ENCODE measurements around the gene FFAR1. TPM values are rescaled to one million over a fixed set of nuclear protein-coding genes. Genes with fewer than 3 reads are reported as not detected.
"Not testable (repeated sequence)": the region's sequence is repeated elsewhere in the genome, so short reads cannot be mapped to it uniquely, and the experiment has no call there.

The FFAR1 gene
- total RNA-seq, 1 experiment from 2014 or later, result not detected

- H3K9me3 Mint-ChIP-seq (ENCODE audit: unreplicated experiment), result peaks cover 35% of the 10 kb centered on the region
These were observed 28.0 kb downstream of the FFAR1 start for GRCh38 chr19:35375505-35376307.

GRCh38 chr19:35377656-35378055, 30.0 kb downstream of the FFAR1 start:
- H3K36me3 Mint-ChIP-seq (ENCODE audit: insufficient read depth, unreplicated experiment), result peaks cover 17% of the 10 kb centered on the region

More at GRCh38 chr19:35375505-35376307, 28.0 kb downstream of the FFAR1 start:
- H3K36me3 ChIP-seq (ENCODE audit: control insufficient read depth, insufficient read depth, low read length), result no peaks in the 10 kb centered on the region
- peaks cover 4% of the 10 kb centered on the region for H3K27me3 Mint-ChIP-seq (ENCODE audit: insufficient read depth, unreplicated experiment)
- H3K4me1 ChIP-seq, result peaks cover 11% of the 10 kb centered on the region
- TF ChIP-seq CTCF (IDR thresholded peaks at IDR 0.05; ENCODE audit: insufficient read depth in 1 of 2, low read depth in 1 of 2, low read length in 1 of 2, severe bottlenecking in 1 of 2, unreplicated experiment in 1 of 2), result no peak
- intact Hi-C loops (cut with micrococcal nuclease; ENCODE audit: unreplicated experiment), result no loop called here
- H3K27me3 ChIP-seq (replicated peaks; ENCODE audit: control insufficient read depth, insufficient read depth, low read length), result no peaks in the 10 kb centered on the region
- H3K4me3 Mint-ChIP-seq (ENCODE audit: unreplicated experiment), result no peak overlapping the region
- ChIA-PET POLR2A (interaction anchor here (0.5 kb wide), 1 partner anchor 122 kb away, joined by 3 read pairs; no protein-coding TSS in a partner anchor), CTCF (no interaction called here)
- BruUV-seq (replicated peaks), result no TSS peak
- DNase-seq, result no peak
- peaks cover 18% of the 10 kb centered on the region for H3K4me1 Mint-ChIP-seq (ENCODE audit: low read depth, unreplicated experiment)
- no peak overlapping the region for H3K27ac Mint-ChIP-seq (ENCODE audit: unreplicated experiment)
- H3K9me3 ChIP-seq, result no peaks in the 10 kb centered on the region; the same call in 1 of the 2 replicates
- H3K4me3 ChIP-seq (ENCODE audit: low read depth, low read length), result no peak overlapping the region
- peaks cover 17% of the 10 kb centered on the region for H3K36me3 Mint-ChIP-seq (ENCODE audit: insufficient read depth, unreplicated experiment)

GRCh38 chr19:35378356-35378755, 30.7 kb downstream of the FFAR1 start:
- Histone ChIP-seq H3K36me3 (ENCODE audit: control insufficient read depth, insufficient read depth, low read length) (no peaks in the 10 kb centered on the region), H3K4me1 (peaks cover 17% of the 10 kb centered on the region), H3K4me3 (ENCODE audit: low read depth, low read length) (no peak overlapping the region), H3K9me3 (peaks cover 5% of the 10 kb centered on the region; the same call in 1 of the 2 replicates), H3K27me3 (replicated peaks; ENCODE audit: control insufficient read depth, insufficient read depth, low read length) (no peaks in the 10 kb centered on the region)
- no peak for TF ChIP-seq CTCF (IDR thresholded peaks at IDR 0.05; ENCODE audit: insufficient read depth in 1 of 2, low read depth in 1 of 2, low read length in 1 of 2, severe bottlenecking in 1 of 2, unreplicated experiment in 1 of 2)
- ChIA-PET CTCF (no interaction called here), POLR2A (no interaction called here)
- H3K4me1 Mint-ChIP-seq (ENCODE audit: low read depth, unreplicated experiment), result peaks cover 31% of the 10 kb centered on the region
- peaks cover 52% of the 10 kb centered on the region for H3K9me3 Mint-ChIP-seq (ENCODE audit: unreplicated experiment)
- intact Hi-C loops (cut with micrococcal nuclease; ENCODE audit: unreplicated experiment), result no loop called here
- H3K36me3 Mint-ChIP-seq (ENCODE audit: insufficient read depth, unreplicated experiment), result peaks cover 17% of the 10 kb centered on the region
- no TSS peak for BruUV-seq (replicated peaks)
- peaks cover 4% of the 10 kb centered on the region for H3K27me3 Mint-ChIP-seq (ENCODE audit: insufficient read depth, unreplicated experiment)
- no peak for DNase-seq
- H3K27ac Mint-ChIP-seq (ENCODE audit: unreplicated experiment), result no peak overlapping the region
- no peak overlapping the region for H3K4me3 Mint-ChIP-seq (ENCODE audit: unreplicated experiment)

More at GRCh38 chr19:35377656-35378055, 30.0 kb downstream of the FFAR1 start:
- Histone ChIP-seq H3K4me3 (ENCODE audit: low read depth, low read length) (no peak overlapping the region), H3K27me3 (replicated peaks; ENCODE audit: control insufficient read depth, insufficient read depth, low read length) (no peaks in the 10 kb centered on the region), H3K4me1 (peaks cover 17% of the 10 kb centered on the region), H3K36me3 (ENCODE audit: control insufficient read depth, insufficient read depth, low read length) (no peaks in the 10 kb centered on the region), H3K9me3 (peaks cover 5% of the 10 kb centered on the region; the same call in 1 of the 2 replicates)
- ChIA-PET POLR2A (no interaction called here), CTCF (no interaction called here)
- no TSS peak for BruUV-seq (replicated peaks)
- DNase-seq, result no peak
- H3K27me3 Mint-ChIP-seq (ENCODE audit: insufficient read depth, unreplicated experiment), result peaks cover 4% of the 10 kb centered on the region
- H3K27ac Mint-ChIP-seq (ENCODE audit: unreplicated experiment), result no peak overlapping the region
- peaks cover 52% of the 10 kb centered on the region for H3K9me3 Mint-ChIP-seq (ENCODE audit: unreplicated experiment)
- intact Hi-C loops (cut with micrococcal nuclease; ENCODE audit: unreplicated experiment), result no loop called here
- TF ChIP-seq CTCF (IDR thresholded peaks at IDR 0.05; ENCODE audit: insufficient read depth in 1 of 2, low read depth in 1 of 2, low read length in 1 of 2, severe bottlenecking in 1 of 2, unreplicated experiment in 1 of 2), result no peak
- no peak overlapping the region for H3K4me3 Mint-ChIP-seq (ENCODE audit: unreplicated experiment)
- peaks cover 31% of the 10 kb centered on the region for H3K4me1 Mint-ChIP-seq (ENCODE audit: low read depth, unreplicated experiment)

- H3K27me3 Mint-ChIP-seq (ENCODE audit: insufficient read depth, unreplicated experiment); BruUV-seq (replicated peaks); H3K36me3 ChIP-seq (ENCODE audit: control insufficient read depth, insufficient read depth, low read length); DNase-seq; H3K4me3 Mint-ChIP-seq (ENCODE audit: unreplicated experiment); H3K4me3 ChIP-seq (ENCODE audit: low read depth, low read length); H3K9me3 ChIP-seq; H3K27me3 ChIP-seq (replicated peaks; ENCODE audit: control insufficient read depth, insufficient read depth, low read length); POLR2A ChIA-PET; intact Hi-C loops (cut with micrococcal nuclease; ENCODE audit: unreplicated experiment): not testable (repeated sequence)
- Mint-ChIP-seq H3K4me1 (ENCODE audit: low read depth, unreplicated experiment) (peaks cover 31% of the 10 kb centered on the region), H3K9me3 (ENCODE audit: unreplicated experiment) (peaks cover 42% of the 10 kb centered on the region), H3K36me3 (ENCODE audit: insufficient read depth, unreplicated experiment) (peaks cover 17% of the 10 kb centered on the region), H3K27ac (ENCODE audit: unreplicated experiment) (peak overlapping the region; percentile 80)
- CTCF ChIA-PET, result interaction anchor here (0.6 kb wide), 1 partner anchor 124 kb away, joined by 3 read pairs; no protein-coding TSS in a partner anchor
- peaks cover 17% of the 10 kb centered on the region for H3K4me1 ChIP-seq
These were observed 31.8 kb downstream of the FFAR1 start for GRCh38 chr19:35379545-35379944.

Data from Caco-2 (cell line).